ENCODE data around the gene GPI.

Gene GPI

DNA sequence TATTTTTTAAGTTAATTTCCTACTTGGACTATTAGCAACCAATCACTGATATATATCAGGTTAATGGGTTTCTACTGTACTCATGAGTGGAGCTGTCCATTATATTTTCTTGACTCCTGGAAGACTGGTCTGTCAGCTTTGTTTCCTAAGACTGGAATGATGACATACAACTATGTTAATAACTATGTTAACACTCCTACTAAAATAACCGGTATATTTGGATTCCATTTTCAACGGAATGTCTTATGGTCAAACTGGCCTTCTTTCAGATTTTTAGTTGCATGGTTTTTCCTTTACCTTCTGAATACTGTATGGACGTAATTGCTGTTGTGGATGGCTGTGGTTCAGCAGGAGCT lies 45.8 kb upstream of the GPI start:
- H3K4me3 ChIP-seq (ENCODE audit: low read length) = no peak overlapping the region

DNA sequence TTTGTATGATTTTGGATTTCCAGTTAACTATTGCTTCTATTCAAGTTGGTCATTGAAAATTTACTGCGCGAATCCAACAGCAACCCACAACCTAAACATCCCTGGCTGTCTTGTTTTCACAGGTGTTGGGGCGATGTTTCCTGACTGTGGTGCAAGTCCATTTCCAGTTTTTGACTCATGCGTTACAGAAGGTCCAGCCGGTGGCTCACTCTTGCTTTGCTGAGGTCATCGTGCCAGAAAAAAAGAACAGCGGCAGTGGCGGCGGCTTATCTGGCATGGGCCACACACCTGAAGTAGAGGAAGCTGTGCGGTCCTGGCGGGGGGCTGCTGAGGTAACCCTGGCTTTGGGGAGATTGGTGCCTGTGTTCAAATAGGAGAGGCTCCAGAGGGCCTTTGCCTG lies 45.2 kb upstream of the GPI start:
- Histone ChIP-seq H3K27me3 (ENCODE audit: low read depth, low read length) (no peaks in the 10 kb centered on the region), H3K36me3 (replicated peaks; ENCODE audit: low read depth, low read length) (no peaks in the 10 kb centered on the region), H3K4me3 (ENCODE audit: low read length) (no peak overlapping the region), H3K79me2 (ENCODE audit: low read length) (no peaks in the 10 kb centered on the region), H3K9ac (ENCODE audit: low read length) (no peak overlapping the region), H3K9me3 (ENCODE audit: insufficient read depth, low read length) (no peaks in the 10 kb centered on the region), H4K20me1 (ENCODE audit: insufficient read depth, low read length) (peaks cover 13% of the 10 kb centered on the region; the same call in 1 of the 2 replicates), H3K4me2 (ENCODE audit: low read length) (no peak overlapping the region), H2AFZ (ENCODE audit: low read depth, low read length) (no peak overlapping the region), H3K27ac (ENCODE audit: low read length) (no peak overlapping the region), H3K4me1 (ENCODE audit: low read length) (peaks cover 6% of the 10 kb centered on the region)
- TF ChIP-seq, protein P1, sequence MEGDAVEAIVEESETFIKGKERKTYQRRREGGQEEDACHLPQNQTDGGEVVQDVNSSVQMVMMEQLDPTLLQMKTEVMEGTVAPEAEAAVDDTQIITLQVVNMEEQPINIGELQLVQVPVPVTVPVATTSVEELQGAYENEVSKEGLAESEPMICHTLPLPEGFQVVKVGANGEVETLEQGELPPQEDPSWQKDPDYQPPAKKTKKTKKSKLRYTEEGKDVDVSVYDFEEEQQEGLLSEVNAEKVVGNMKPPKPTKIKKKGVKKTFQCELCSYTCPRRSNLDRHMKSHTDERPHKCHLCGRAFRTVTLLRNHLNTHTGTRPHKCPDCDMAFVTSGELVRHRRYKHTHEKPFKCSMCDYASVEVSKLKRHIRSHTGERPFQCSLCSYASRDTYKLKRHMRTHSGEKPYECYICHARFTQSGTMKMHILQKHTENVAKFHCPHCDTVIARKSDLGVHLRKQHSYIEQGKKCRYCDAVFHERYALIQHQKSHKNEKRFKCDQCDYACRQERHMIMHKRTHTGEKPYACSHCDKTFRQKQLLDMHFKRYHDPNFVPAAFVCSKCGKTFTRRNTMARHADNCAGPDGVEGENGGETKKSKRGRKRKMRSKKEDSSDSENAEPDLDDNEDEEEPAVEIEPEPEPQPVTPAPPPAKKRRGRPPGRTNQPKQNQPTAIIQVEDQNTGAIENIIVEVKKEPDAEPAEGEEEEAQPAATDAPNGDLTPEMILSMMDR (IDR thresholded peaks at IDR 0.05; ENCODE audit: low read depth, low read length) = no peak

More for the DNA sequence above, 45.8 kb upstream of the GPI start:
- H3K4me1 ChIP-seq (ENCODE audit: low read length) = peaks cover 11% of the 10 kb centered on the region
- no peaks in the 10 kb centered on the region for H3K79me2 ChIP-seq (ENCODE audit: low read length)
- H3K9me3 ChIP-seq (ENCODE audit: insufficient read depth, low read length) = no peaks in the 10 kb centered on the region
- TF ChIP-seq EZH2phosphoT487 (IDR thresholded peaks at IDR 0.05; ENCODE audit: low read depth) = no peak
- TF ChIP-seq, protein P1 (IDR thresholded peaks at IDR 0.05; ENCODE audit: low read depth, low read length) = no peak
- H3K27me3 ChIP-seq (ENCODE audit: low read depth, low read length) = no peaks in the 10 kb centered on the region
- no peak overlapping the region for H3K4me2 ChIP-seq (ENCODE audit: low read length)
- H3K9ac ChIP-seq (ENCODE audit: low read length) = no peak overlapping the region
- H3K27ac ChIP-seq (ENCODE audit: low read length) = no peak overlapping the region
- H2AFZ ChIP-seq (ENCODE audit: low read depth, low read length) = no peak overlapping the region
- no peaks in the 10 kb centered on the region for H3K36me3 ChIP-seq (replicated peaks; ENCODE audit: low read depth, low read length)
- H4K20me1 ChIP-seq (ENCODE audit: insufficient read depth, low read length) = peaks cover 19% of the 10 kb centered on the region; the same call in 1 of the 2 replicates

DNA sequence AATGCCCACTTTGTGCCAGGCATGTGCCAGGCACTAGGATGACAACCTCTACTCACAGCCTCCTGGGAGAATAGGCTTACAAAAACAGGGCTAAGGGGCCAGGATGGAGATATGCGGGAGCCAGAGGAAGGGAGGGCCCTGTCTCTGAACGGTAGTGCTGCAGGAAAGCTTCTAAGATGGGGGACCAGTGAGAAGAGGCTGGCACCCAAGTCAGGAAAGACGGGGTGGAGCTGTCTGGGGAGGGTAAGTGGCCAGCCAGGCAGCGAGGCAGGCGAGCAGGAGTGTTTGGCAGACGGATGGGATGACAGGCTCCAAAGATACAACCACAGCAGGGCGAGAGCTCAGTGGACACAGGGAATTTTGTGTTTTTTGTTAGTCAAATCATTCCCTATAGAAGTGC lies 44.7 kb upstream of the GPI start:
- H3K27ac ChIP-seq (ENCODE audit: low read length) = no peak overlapping the region
- H3K27me3 ChIP-seq (ENCODE audit: low read depth, low read length) = no peaks in the 10 kb centered on the region
- peaks cover 13% of the 10 kb centered on the region; the same call in 1 of the 2 replicates for H4K20me1 ChIP-seq (ENCODE audit: insufficient read depth, low read length)
- no peaks in the 10 kb centered on the region for H3K79me2 ChIP-seq (ENCODE audit: low read length)
- TF ChIP-seq, protein P1 (IDR thresholded peaks at IDR 0.05; ENCODE audit: low read depth, low read length) = no peak
- TF ChIP-seq EZH2phosphoT487 (IDR thresholded peaks at IDR 0.05; ENCODE audit: low read depth) = no peak
- no peak overlapping the region for H3K4me2 ChIP-seq (ENCODE audit: low read length)
- no peak overlapping the region for H2AFZ ChIP-seq (ENCODE audit: low read depth, low read length)
- H3K9ac ChIP-seq (ENCODE audit: low read length) = no peak overlapping the region
- no peak overlapping the region for H3K4me3 ChIP-seq (ENCODE audit: low read length)
- no peaks in the 10 kb centered on the region for H3K9me3 ChIP-seq (ENCODE audit: insufficient read depth, low read length)
- no peaks in the 10 kb centered on the region for H3K36me3 ChIP-seq (replicated peaks; ENCODE audit: low read depth, low read length)
- peaks cover under 1% of the 10 kb centered on the region for H3K4me1 ChIP-seq (ENCODE audit: low read length)

DNA sequence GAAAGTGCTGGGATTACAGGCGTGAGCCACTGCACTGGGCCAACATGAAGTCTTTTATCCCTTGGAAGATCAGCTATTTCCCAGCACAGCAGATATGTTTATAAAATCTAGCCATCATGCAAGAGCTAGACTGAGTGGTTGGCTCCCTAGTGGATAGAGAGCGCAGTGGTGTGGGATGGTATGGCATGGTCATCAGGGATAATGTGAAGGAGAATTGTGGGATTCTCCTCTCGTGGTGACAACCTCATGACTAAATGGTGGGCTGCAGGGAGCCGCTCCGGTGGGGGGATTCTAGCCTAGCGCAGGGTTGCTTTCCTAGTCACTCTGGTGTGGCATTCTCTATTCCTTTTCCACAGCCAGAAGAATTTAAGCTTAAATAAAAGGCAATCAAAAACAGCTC lies 43.3 kb upstream of the GPI start:
- no peak overlapping the region for H3K4me2 ChIP-seq (ENCODE audit: low read length)
- H3K9me3 ChIP-seq (ENCODE audit: insufficient read depth, low read length) = no peaks in the 10 kb centered on the region
- H3K9ac ChIP-seq (ENCODE audit: low read length) = no peak overlapping the region
- no peaks in the 10 kb centered on the region for H3K36me3 ChIP-seq (replicated peaks; ENCODE audit: low read depth, low read length)
- no peak for TF ChIP-seq EZH2phosphoT487 (IDR thresholded peaks at IDR 0.05; ENCODE audit: low read depth)
- TF ChIP-seq, protein P1 (IDR thresholded peaks at IDR 0.05; ENCODE audit: low read depth, low read length) = no peak
- H3K27me3 ChIP-seq (ENCODE audit: low read depth, low read length) = no peaks in the 10 kb centered on the region
- H3K27ac ChIP-seq (ENCODE audit: low read length) = no peak overlapping the region
- H3K79me2 ChIP-seq (ENCODE audit: low read length) = no peaks in the 10 kb centered on the region
- no peak overlapping the region for H3K4me3 ChIP-seq (ENCODE audit: low read length)
- H3K4me1 ChIP-seq (ENCODE audit: low read length) = no peaks in the 10 kb centered on the region
- no peak overlapping the region for H2AFZ ChIP-seq (ENCODE audit: low read depth, low read length)
- H4K20me1 ChIP-seq (ENCODE audit: insufficient read depth, low read length) = peaks cover 13% of the 10 kb centered on the region; the same call in 1 of the 2 replicates

Data from OCI-LY3 (cell line).